Glutamatergic neuron (in vitro differentiated cells): ENCODE measurements around the gene CCDC8. TPM values are rescaled to one million over a fixed set of nuclear protein-coding genes. Genes with fewer than 3 reads are reported as not detected.

ENCODE experiments used
- DNase-seq: peaks from one replicate; pipeline ENCODE4 v3.0.0; 2022
- H3K27ac Mint-ChIP-seq: one replicate; pipeline ENCODE4 v1.8.0; 2020; ENCODE audit warnings: mild to moderate bottlenecking, mixed read lengths, inconsistent platforms; ENCODE audit not compliant: unreplicated experiment
- H3K27me3 Mint-ChIP-seq: one replicate; pipeline ENCODE4 v1.8.0; 2020; ENCODE audit warnings: mild to moderate bottlenecking, moderate library complexity, mixed read lengths, inconsistent platforms; ENCODE audit not compliant: unreplicated experiment
- H3K36me3 Mint-ChIP-seq: one replicate; pipeline ENCODE4 v1.8.0; 2020; ENCODE audit warnings: mild to moderate bottlenecking, mixed read lengths, inconsistent platforms; ENCODE audit not compliant: unreplicated experiment
- H3K4me1 Mint-ChIP-seq: one replicate; pipeline ENCODE4 v1.8.0; 2020; ENCODE audit warnings: mild to moderate bottlenecking, low read depth, mixed read lengths, inconsistent platforms; ENCODE audit not compliant: unreplicated experiment
- H3K4me3 Mint-ChIP-seq: one replicate; pipeline ENCODE4 v1.8.0; 2020; ENCODE audit warnings: mild to moderate bottlenecking, mixed read lengths, inconsistent platforms; ENCODE audit not compliant: unreplicated experiment
- H3K9me3 Mint-ChIP-seq: one replicate; pipeline ENCODE4 v1.8.0; 2020; ENCODE audit warnings: mild to moderate bottlenecking, moderate library complexity, mixed read lengths, inconsistent platforms; ENCODE audit not compliant: unreplicated experiment
- CTCF ChIP-seq: fragments of 200-600 bp; sonication (generic); IDR thresholded peaks from one replicate; pipeline ENCODE4 v1.5.0; 2021; ENCODE audit not compliant: partially characterized antibody, unreplicated experiment
- total RNA-seq: library from RNA; stranded (reverse); fragmentation: NEBNext Ultra II Directional; extraction: Animal tissue kit (Norgen Biotek cat#: 25700); gene quantifications from one replicate; pipeline ENCODE4 v1.2.1, GENCODE V29; 2021; ENCODE audit not compliant: unreplicated experiment

CCDC8 gene
- total RNA-seq, 1 donor from 2014 or later: 6.3 TPM

GRCh38 chr19:46390866-46391265 lies 22.5 kb downstream of the CCDC8 start:
- Mint-ChIP-seq H3K27me3 (peaks cover 4% of the 10 kb centered on the region), H3K4me1 (peaks cover 16% of the 10 kb centered on the region), H3K9me3 (peaks cover 4% of the 10 kb centered on the region), H3K27ac (no peak overlapping the region), H3K4me3 (no peak overlapping the region), H3K36me3 (peaks cover 7% of the 10 kb centered on the region)
- no peak for DNase-seq
- no peak for TF ChIP-seq CTCF

GRCh38 chr19:46390121-46390858 lies 23.1 kb downstream of the CCDC8 start:
- TF ChIP-seq CTCF: no peak
- DNase-seq: no peak
- Mint-ChIP-seq H3K27ac (no peak overlapping the region), H3K27me3 (peaks cover 2% of the 10 kb centered on the region), H3K4me3 (no peak overlapping the region), H3K36me3 (peaks cover 7% of the 10 kb centered on the region), H3K9me3 (peaks cover 5% of the 10 kb centered on the region), H3K4me1 (peaks cover 16% of the 10 kb centered on the region)

- TF ChIP-seq CTCF: no peak
- Mint-ChIP-seq H3K36me3 (peaks cover 11% of the 10 kb centered on the region), H3K27ac (no peak overlapping the region), H3K9me3 (peaks cover 5% of the 10 kb centered on the region), H3K4me3 (no peak overlapping the region), H3K27me3 (no peaks in the 10 kb centered on the region), H3K4me1 (peaks cover 23% of the 10 kb centered on the region)
- no peak for DNase-seq
Measured at GRCh38 chr19:46388311-46389095, 24.9 kb downstream of the CCDC8 start.

- no peak for TF ChIP-seq CTCF
- no peak overlapping the region for H3K27ac Mint-ChIP-seq
Measured at GRCh38 chr19:46387713-46388130, 25.6 kb downstream of the CCDC8 start.

More at GRCh38 chr19:46387713-46388130, 25.6 kb downstream of the CCDC8 start:
- H3K9me3 Mint-ChIP-seq: peaks cover 5% of the 10 kb centered on the region
- H3K4me3 Mint-ChIP-seq: no peak overlapping the region
- H3K36me3 Mint-ChIP-seq: peaks cover 13% of the 10 kb centered on the region
- H3K4me1 Mint-ChIP-seq: peaks cover 15% of the 10 kb centered on the region
- no peak for DNase-seq
- no peaks in the 10 kb centered on the region for H3K27me3 Mint-ChIP-seq
